Neural cell (in vitro differentiated cells): Measurements from ENCODE around the gene POLR3K.
"Not testable (repeated sequence)": the region's sequence is repeated elsewhere in the genome, so short reads cannot be mapped to it uniquely, and the experiment has no call there.

Experiments
- CTCF ChIP-seq: fragments of 450-650 bp; IDR thresholded peaks from 2 replicates; pipeline ENCODE4 v1.5.1; 2014; ENCODE audit warnings: antibody characterized with exemption, mild to moderate bottlenecking, moderate library complexity; ENCODE audit not compliant: poor library complexity, severe bottlenecking
- EP300 ChIP-seq: fragments of 450-650 bp; conservative IDR thresholded peaks from 2 replicates; pipeline ENCODE4 v1.6.1; 2014; ENCODE audit warnings: antibody characterized with exemption, mild to moderate bottlenecking, moderate library complexity; ENCODE audit not compliant: poor library complexity, severe bottlenecking
- EZH2 ChIP-seq: fragments of 200-600, 300-800 bp; shearing (Covaris generic), sonication (generic); IDR thresholded peaks from 2 replicates; pipeline ENCODE4 v1.6.1; 2014; ENCODE audit warnings: antibody characterized with exemption, low read length, borderline replicate concordance, mild to moderate bottlenecking; ENCODE audit not compliant: insufficient read depth, poor library complexity, severe bottlenecking
- POLR2AphosphoS5 ChIP-seq: IDR thresholded peaks from 2 replicates; pipeline ENCODE4 v1.6.1; 2012
- RAD21 ChIP-seq: fragments of 450-650 bp; conservative IDR thresholded peaks from 2 replicates; pipeline ENCODE4 v1.6.1; 2014; ENCODE audit warnings: antibody characterized with exemption, mild to moderate bottlenecking, moderate library complexity
- REST ChIP-seq: IDR thresholded peaks from 2 replicates; pipeline ENCODE4 v1.6.1; 2012; ENCODE audit warnings: borderline replicate concordance
- TAF1 ChIP-seq: IDR thresholded peaks from 2 replicates; pipeline ENCODE4 v1.6.1; 2012; ENCODE audit warnings: low read depth

GRCh38 chr16:46510-46909 lies 6.9 kb downstream of the POLR3K start:
- TF ChIP-seq EP300, CTCF, EZH2, RAD21, POLR2AphosphoS5, TAF1, REST: not testable (repeated sequence)
